GM23248 (cell line): ENCODE data around the gene NCAM1.

ENCODE experiments used
- EZH2 ChIP-seq: fragments of 200-600 bp; sonication (generic); IDR thresholded peaks from 2 replicates; pipeline ENCODE4 v1.6.1; 2018; ENCODE audit warnings: antibody characterized with exemption, mild to moderate bottlenecking; ENCODE audit not compliant: insufficient read depth, poor library complexity, severe bottlenecking
- EZH2phosphoT487 ChIP-seq: fragments of 200-600 bp; sonication (generic); IDR thresholded peaks from 2 replicates; pipeline ENCODE4 v1.6.1; 2018; ENCODE audit warnings: antibody characterized with exemption, moderate library complexity, mild to moderate bottlenecking, low read depth; ENCODE audit not compliant: insufficient read depth

DNA sequence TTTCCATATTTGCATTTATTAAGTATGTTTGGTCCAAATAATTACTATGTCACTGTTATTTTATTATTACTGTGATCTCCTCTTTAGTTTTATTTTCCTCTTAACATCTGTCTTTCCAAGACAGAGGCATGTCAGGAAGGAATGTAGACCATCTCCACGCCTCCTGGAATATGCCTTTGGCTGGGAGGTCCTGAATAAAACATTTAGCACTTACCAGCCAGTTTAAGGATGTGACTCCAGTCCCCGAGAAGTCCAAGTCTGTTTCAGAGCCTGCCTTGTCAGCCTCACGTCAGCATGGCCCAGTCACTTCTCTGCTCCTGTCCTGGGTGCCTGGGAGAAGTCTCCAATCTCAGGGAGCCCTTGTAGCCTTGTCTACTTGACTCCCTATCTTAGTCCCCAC lies 74.5 kb downstream of the NCAM1 start:
- TF ChIP-seq EZH2 (no peak), EZH2phosphoT487 (no peak)
